SW480 (cell line): Measurements from ENCODE around the gene CD3D.
"Not testable (repeated sequence)": the region's sequence is repeated elsewhere in the genome, so short reads cannot be mapped to it uniquely, and the experiment has no call there.

Source experiments
- DNase-seq: peaks from one replicate; pipeline ENCODE4 v3.0.0-alpha.2; 2016; ENCODE audit warnings: low spot score

Gene CD3D

GRCh38 chr11:118339281-118339961, 3.1 kb downstream of the CD3D start:
- no peak for DNase-seq

GRCh38 chr11:118338637-118339061, 3.9 kb downstream of the CD3D start:
- DNase-seq: peak; percentile 36

- no peak for DNase-seq
Observed at GRCh38 chr11:118334745-118335144, 7.8 kb downstream of the CD3D start.

GRCh38 chr11:118328745-118329144, 13.8 kb downstream of the CD3D start:
- no peak for DNase-seq

GRCh38 chr11:118325283-118325682, 17.2 kb downstream of the CD3D start:
- no peak for DNase-seq

GRCh38 chr11:118322721-118323120, 19.8 kb downstream of the CD3D start:
- no peak for DNase-seq

GRCh38 chr11:118321386-118322082, 21.0 kb downstream of the CD3D start:
- no peak for DNase-seq

- DNase-seq: no peak
Observed at GRCh38 chr11:118320515-118320914, 22.0 kb downstream of the CD3D start.

GRCh38 chr11:118319337-118319707, 23.2 kb downstream of the CD3D start:
- no peak for DNase-seq

- DNase-seq: peak; percentile 62
Observed at GRCh38 chr11:118318581-118319336, 23.7 kb downstream of the CD3D start.

GRCh38 chr11:118318124-118318523, 24.4 kb downstream of the CD3D start:
- no peak for DNase-seq

- no peak for DNase-seq
Observed at GRCh38 chr11:118314988-118315411, 27.5 kb downstream of the CD3D start.

GRCh38 chr11:118313242-118313641, 29.3 kb downstream of the CD3D start:
- no peak for DNase-seq

GRCh38 chr11:118312328-118312727, 30.2 kb downstream of the CD3D start:
- no peak for DNase-seq

GRCh38 chr11:118311518-118311917, 31.0 kb downstream of the CD3D start:
- no peak for DNase-seq

- no peak for DNase-seq
Observed at GRCh38 chr11:118310781-118311485, 31.6 kb downstream of the CD3D start.

- no peak for DNase-seq
Observed at GRCh38 chr11:118310271-118310670, 32.2 kb downstream of the CD3D start.

GRCh38 chr11:118308995-118309528, 33.4 kb downstream of the CD3D start:
- DNase-seq: not testable (repeated sequence)

- no peak for DNase-seq
Observed at GRCh38 chr11:118306556-118306955, 35.9 kb downstream of the CD3D start.

GRCh38 chr11:118305726-118306125, 36.8 kb downstream of the CD3D start:
- no peak for DNase-seq

GRCh38 chr11:118304568-118305248, 37.8 kb downstream of the CD3D start, which contains the start of gene CD3E:
CD3E (plus strand) TSS chr11:118304730; CDS start chr11:118304953, 223 bp downstream.
- no peak for DNase-seq
